Motor neuron (in vitro differentiated cells): ENCODE measurements around the gene SCYGR7. TPM values are rescaled to one million over a fixed set of nuclear protein-coding genes. Genes with fewer than 3 reads are reported as not detected.

Experiments
- ATAC-seq, 8 experiments: fragments of 200-7000 bp; cut with Tn5 transposase; replicated peaks in 6 of 8; 2 replicates each; pipeline ENCODE4 v1.8.0; 2021; ENCODE audit warnings: mild to moderate bottlenecking in 8 of 8, moderate library complexity in 8 of 8
- H3K27ac ChIP-seq, 2 donors: fragments of 250-450 bp; sonication (Bioruptor Pico); 2 replicates each; pipeline ENCODE4 v1.9.0; 2021; ENCODE audit warnings: antibody characterized with exemption in 2 of 2, mild to moderate bottlenecking in 2 of 2, moderate library complexity in 1 of 2
- H3K4me1 ChIP-seq, 2 donors: fragments of 250-450 bp; sonication (Bioruptor Pico); replicated peaks in 1 of 2; 2 replicates each; pipeline ENCODE4 v1.6.1; 2021; ENCODE audit warnings: antibody characterized with exemption in 2 of 2, mild to moderate bottlenecking in 2 of 2, moderate library complexity in 1 of 2
- H3K4me3 ChIP-seq, 5 donors: fragments of 250-450 bp; sonication (Bioruptor Pico); 2 replicates each; pipeline ENCODE4 v1.9.0; 2021; ENCODE audit warnings: antibody characterized with exemption in 5 of 5, mild to moderate bottlenecking in 5 of 5, moderate library complexity in 4 of 5
- WGBS, 10 experiments: fragments of 450-650 bp; shearing (Covaris generic); methylation state at CpG; one replicate each; pipeline ENCODE4 v1.0.0; 2022; 5-methylcytosine and 5-hydroxymethylcytosine counted together
- in situ Hi-C, 9 experiments: fragments of 400-800 bp; cut with MboI; loops; one replicate each; pipeline ENCODE4 v1.15.0; 2021; ENCODE audit warnings: low sequenced_read_pairs in 9 of 9, low pct_unique_long_range_greater_than_20kb in 2 of 9; ENCODE audit not compliant: unreplicated experiment in 9 of 9
- total RNA-seq, 8 experiments: library from RNA; unstranded; fragments of 300-600 nt; gene quantifications; 2 replicates each; pipeline versions ENCODE4 v1.2.3 to v1.2.4, GENCODE V29; 2022

The SCYGR7 gene
- total RNA-seq, 8 experiments from 2014 or later = not detected

- Histone ChIP-seq H3K4me3 (no peak overlapping the region), H3K4me1 (no peaks in the 10 kb centered on the region), H3K27ac (no peak overlapping the region)
- in situ Hi-C loops = loop anchor here in 7 of 9 experiments (5.0 to 25.0 kb wide), 6 partner anchors 102 to 629 kb away; partner anchors contain the start of gene SCYGR5 (in 3 of the 7)
- ATAC-seq = peak; percentile 91 to 100 (median 94)
- WGBS, 10 experiments = 0 to 49% (median 23%) methylated on average over 2 to 10 of the region's 11 CpGs; no CpG with 5 or more reads in 1 of the 10 experiments
These were observed 38.3 kb downstream of the SCYGR7 start for GRCh38 chr2:227766373-227766883.

GRCh38 chr2:227767830-227768229 is 39.7 kb downstream of the SCYGR7 start:
- no peak for ATAC-seq
- no peak overlapping the region for H3K27ac ChIP-seq
- in situ Hi-C loops = loop anchor here in 7 of 9 experiments (5.0 to 25.0 kb wide), 6 partner anchors 103 to 631 kb away; partner anchors contain the start of gene SCYGR5 (in 3 of the 7)
- H3K4me1 ChIP-seq = no peaks in the 10 kb centered on the region
- no peak overlapping the region for H3K4me3 ChIP-seq
- 90 to 100% methylated on average over 1 to 2 of the region's 22 CpGs; no CpG with 5 or more reads in 8 of the 10 experiments for WGBS, 10 experiments

GRCh38 chr2:227772197-227772661 is 44.1 kb downstream of the SCYGR7 start:
- WGBS, 10 experiments = 27 to 100% (median 57%) methylated on average over 1 to 5 of the region's 5 CpGs; no CpG with 5 or more reads in 2 of the 10 experiments
- ATAC-seq = no peak
- Histone ChIP-seq H3K4me3 (no peak overlapping the region), H3K27ac (no peak overlapping the region), H3K4me1 (no peaks in the 10 kb centered on the region)
- in situ Hi-C loops = loop anchor here in 7 of 9 experiments (25.0 kb wide), 4 partner anchors 110 to 635 kb away; partner anchors contain the start of gene SCYGR5 (in 2 of the 7)

GRCh38 chr2:227772932-227773331 is 44.8 kb downstream of the SCYGR7 start:
- WGBS, 10 experiments = 0 to 80% (median 39%) methylated on average over 1 of the region's 2 CpGs; no CpG with 5 or more reads in 6 of the 10 experiments
- H3K27ac ChIP-seq = no peak overlapping the region
- H3K4me1 ChIP-seq = no peaks in the 10 kb centered on the region
- in situ Hi-C loops = loop anchor here in 7 of 9 experiments (25.0 kb wide), 4 partner anchors 111 to 636 kb away; partner anchors contain the start of gene SCYGR5 (in 2 of the 7)
- no peak overlapping the region for H3K4me3 ChIP-seq
- peak in 4 of 8 experiments; percentile 20 to 69 (median 54) for ATAC-seq

- Histone ChIP-seq H3K4me3 (no peak overlapping the region), H3K27ac (no peak overlapping the region), H3K4me1 (no peaks in the 10 kb centered on the region)
- no peak for ATAC-seq
- WGBS, 10 experiments = 5 to 80% (median 68%) methylated on average over 1 to 11 of the region's 15 CpGs; no CpG with 5 or more reads in 1 of the 10 experiments
- in situ Hi-C loops = loop anchor here in 7 of 9 experiments (25.0 kb wide), 4 partner anchors 112 to 637 kb away; partner anchors contain the start of gene SCYGR5 (in 2 of the 7)
These were observed 46.0 kb downstream of the SCYGR7 start for GRCh38 chr2:227774011-227774624.

GRCh38 chr2:227774895-227775842 is 47.0 kb downstream of the SCYGR7 start:
- WGBS, 10 experiments = 55 to 97% (median 85%) methylated on average over 2 to 6 of the region's 6 CpGs; no CpG with 5 or more reads in 1 of the 10 experiments
- in situ Hi-C loops = loop anchor here in 7 of 9 experiments (25.0 kb wide), 4 partner anchors 113 to 638 kb away; partner anchors contain the start of gene SCYGR5 (in 2 of the 7)
- Histone ChIP-seq H3K4me3 (no peak overlapping the region), H3K27ac (no peak overlapping the region), H3K4me1 (no peaks in the 10 kb centered on the region)
- ATAC-seq = no peak

Other genes starting within 250 kb of the SCYGR7 start
- gene SCYGR2, start 129.4 kb upstream of the SCYGR7 start, total RNA-seq = 1 to 10 TPM in 1 of 8 experiments, not detected in 7; 3.1 TPM
- not detected for gene SCYGR3, start 113.5 kb upstream of the SCYGR7 start, total RNA-seq
- gene SCYGR4, start 110.8 kb upstream of the SCYGR7 start, total RNA-seq = under 1 TPM in 2 of 8 experiments, not detected in 6; 0.36 to 0.62 TPM
- gene SCYGR5, start 61.5 kb upstream of the SCYGR7 start, total RNA-seq = not detected
- 1 to 10 TPM in 3 of 8 experiments, under 1 TPM in 5; 0.27 to 7.5 (median 0.78) TPM for gene SLC19A3, start 10.3 kb upstream of the SCYGR7 start, total RNA-seq
- gene SCYGR6, start 3.6 kb upstream of the SCYGR7 start, total RNA-seq = not detected
- under 1 TPM in 1 of 8 experiments, not detected in 7; 0.38 TPM for gene SCYGR8, start 17.6 kb downstream of the SCYGR7 start, total RNA-seq
- gene CCL20, start 85.5 kb downstream of the SCYGR7 start, total RNA-seq = under 1 TPM in 2 of 8 experiments, not detected in 6; 0.16 to 0.38 TPM
- 10 to 100 TPM in 1 of 8 experiments, under 1 TPM in 3, not detected in 4; 0.08 to 28.3 (median 0.13) TPM for gene DAW1, start 143.3 kb downstream of the SCYGR7 start, total RNA-seq